ENCODE results near the gene ADAT2.

Gene ADAT2

GRCh38 chr6:143396497-143397226 is 53.8 kb downstream of the ADAT2 start:
- no peak for DNase-seq

GRCh38 chr6:143395699-143396098 is 54.8 kb downstream of the ADAT2 start:
- no peak for DNase-seq

GRCh38 chr6:143394389-143394788 is 56.1 kb downstream of the ADAT2 start:
- DNase-seq: no peak

GRCh38 chr6:143390278-143390677 is 60.2 kb downstream of the ADAT2 start:
- DNase-seq: no peak

- DNase-seq: no peak
Observed at GRCh38 chr6:143385636-143386035, 64.9 kb downstream of the ADAT2 start.

GRCh38 chr6:143376861-143377260 is 73.6 kb downstream of the ADAT2 start:
- no peak for DNase-seq

GRCh38 chr6:143376375-143376774 is 74.1 kb downstream of the ADAT2 start:
- DNase-seq: no peak

GRCh38 chr6:143375022-143375585 is 75.4 kb downstream of the ADAT2 start:
- no peak for DNase-seq

- DNase-seq: no peak
Observed at GRCh38 chr6:143374014-143374413, 76.5 kb downstream of the ADAT2 start.

Data from NCI-H1930 (cell line).